ENCODE data around the gene RHBDL3.
A peak's percentile ranks its signal among the peaks of the same experiment; 100 is the strongest.
"Not testable (repeated sequence)": the region's sequence is repeated elsewhere in the genome, so short reads cannot be mapped to it uniquely, and the experiment has no call there.

The RHBDL3 gene, protein sequence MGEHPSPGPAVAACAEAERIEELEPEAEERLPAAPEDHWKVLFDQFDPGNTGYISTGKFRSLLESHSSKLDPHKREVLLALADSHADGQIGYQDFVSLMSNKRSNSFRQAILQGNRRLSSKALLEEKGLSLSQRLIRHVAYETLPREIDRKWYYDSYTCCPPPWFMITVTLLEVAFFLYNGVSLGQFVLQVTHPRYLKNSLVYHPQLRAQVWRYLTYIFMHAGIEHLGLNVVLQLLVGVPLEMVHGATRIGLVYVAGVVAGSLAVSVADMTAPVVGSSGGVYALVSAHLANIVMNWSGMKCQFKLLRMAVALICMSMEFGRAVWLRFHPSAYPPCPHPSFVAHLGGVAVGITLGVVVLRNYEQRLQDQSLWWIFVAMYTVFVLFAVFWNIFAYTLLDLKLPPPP

DNA sequence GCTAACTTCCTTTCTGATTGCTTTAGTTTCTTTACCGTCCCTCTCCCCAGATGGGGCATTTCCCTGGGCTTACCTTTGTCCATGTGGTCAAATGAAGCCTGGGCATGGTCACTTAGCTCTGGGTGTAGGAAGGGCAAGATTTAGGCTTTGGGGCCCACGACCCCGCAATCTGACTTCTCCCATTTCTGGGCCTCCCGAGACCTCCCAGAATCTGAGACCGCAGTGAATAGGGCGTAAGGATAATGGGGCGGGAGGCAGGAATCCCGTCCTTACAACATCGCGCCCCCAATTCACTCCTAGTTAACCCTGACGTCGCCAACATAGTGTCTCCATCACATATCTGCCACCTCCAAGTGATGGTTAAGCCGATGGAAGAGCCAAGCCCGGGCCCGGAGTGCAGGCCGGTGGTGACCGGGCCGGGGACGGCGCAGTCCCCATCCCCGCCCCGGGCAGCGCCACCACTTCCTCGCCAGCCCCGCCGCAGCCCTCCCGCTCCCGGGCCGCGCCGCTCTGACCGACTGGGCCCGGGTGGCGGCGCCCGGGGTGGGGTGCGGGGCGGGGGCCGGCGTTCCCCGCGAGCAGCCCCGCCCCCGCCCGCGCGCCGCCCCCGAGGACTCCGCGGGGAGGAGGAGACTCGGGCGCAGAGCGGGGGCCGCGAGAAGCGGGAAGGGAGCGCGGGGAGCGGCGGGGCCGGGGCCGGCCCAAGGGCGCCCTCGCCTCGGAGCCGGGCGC, at the start of gene RHBDL3:
Gene RHBDL3 (plus strand): TSS at position 641 of the 732 bp plus-strand sequence. CDS start 358 bp downstream, outside the sequence.
- DNase-seq (ENCODE audit: low read depth in 2 of 2): no peak

DNA sequence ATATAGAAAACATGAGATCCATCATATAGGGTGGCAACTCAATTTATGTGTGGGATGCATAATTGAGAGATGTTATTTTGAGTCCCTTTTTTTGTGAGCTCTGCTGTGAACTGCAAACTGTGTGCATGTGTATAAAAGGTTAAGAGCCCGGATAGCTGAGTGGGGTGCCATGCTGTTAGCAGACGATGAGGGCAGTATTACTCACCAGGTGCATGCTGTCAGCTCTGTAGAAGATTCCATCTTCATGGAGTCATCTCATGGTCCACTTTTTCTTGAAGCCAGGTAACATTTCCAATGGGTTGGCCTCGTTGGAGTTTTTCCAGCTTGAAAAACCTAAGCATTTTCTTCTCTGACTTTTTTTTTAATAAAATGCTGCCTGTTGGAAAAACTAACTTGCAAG, 43.0 kb upstream of the RHBDL3 start:
- DNase-seq (ENCODE audit: low read depth in 2 of 2): no peak

- DNase-seq (ENCODE audit: low read depth in 2 of 2): no peak
These were observed 41.9 kb upstream of the RHBDL3 start for GRCh38 chr17:32223703-32224102.

DNA sequence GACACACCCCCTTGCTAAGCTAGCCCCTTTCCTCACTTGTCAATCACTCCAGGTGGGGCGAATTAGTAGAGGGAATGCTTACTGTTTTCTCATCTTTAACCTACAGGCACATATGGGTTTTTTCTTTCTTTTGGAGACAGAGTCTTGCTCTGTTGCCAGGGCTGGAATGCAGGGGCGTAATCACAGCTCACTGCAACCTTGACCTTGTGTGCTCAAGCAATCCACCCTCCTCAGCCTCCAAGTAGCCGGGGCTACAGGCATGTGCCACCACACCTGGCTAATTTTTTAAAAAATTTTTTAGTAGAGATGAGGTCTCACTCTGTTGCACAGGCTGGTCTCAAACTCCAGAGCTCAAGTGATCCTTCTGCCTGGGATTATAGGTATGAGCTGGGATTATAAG, 38.7 kb upstream of the RHBDL3 start:
- DNase-seq (ENCODE audit: low read depth in 2 of 2): no peak

DNA sequence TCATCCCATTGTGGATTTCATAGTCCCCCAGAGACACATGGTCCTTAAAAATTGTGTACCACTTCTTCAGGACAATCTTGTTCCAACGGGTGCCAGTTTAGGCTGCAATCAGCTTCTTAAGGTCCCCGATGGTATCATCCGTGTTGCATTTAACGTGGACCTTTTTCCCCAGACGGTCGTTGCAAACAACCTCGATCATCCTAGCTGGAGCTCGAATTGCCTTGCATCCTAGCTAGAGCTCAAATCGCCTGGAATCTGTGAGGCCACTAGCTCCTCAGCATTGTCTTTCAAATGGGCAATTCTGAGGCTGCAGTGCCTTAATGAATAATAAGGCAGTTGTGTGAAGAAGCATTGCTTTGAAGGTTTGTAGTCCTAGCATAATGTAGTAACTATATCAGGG, 37.7 kb upstream of the RHBDL3 start:
- no peak for DNase-seq (ENCODE audit: low read depth in 2 of 2)

DNA sequence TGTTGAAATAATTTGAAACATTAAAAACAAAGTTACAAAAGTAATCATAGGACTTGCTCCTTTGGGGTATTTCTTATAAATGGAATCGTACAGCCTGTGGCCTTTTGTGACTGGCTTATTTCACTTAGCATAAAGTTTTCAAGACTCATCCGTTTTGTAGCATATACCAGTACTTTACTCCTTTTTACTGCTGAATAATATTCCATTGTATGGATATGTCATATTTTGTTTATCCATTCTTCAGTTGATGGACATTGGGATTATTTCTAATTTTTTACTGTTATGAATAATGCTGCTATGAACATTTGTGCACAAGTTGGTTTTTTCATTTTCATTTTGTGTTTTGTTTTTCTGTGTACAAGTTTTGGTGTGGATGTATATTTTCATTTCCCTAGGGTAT, 30.0 kb upstream of the RHBDL3 start:
- no peak for DNase-seq (ENCODE audit: low read depth in 2 of 2)

DNA sequence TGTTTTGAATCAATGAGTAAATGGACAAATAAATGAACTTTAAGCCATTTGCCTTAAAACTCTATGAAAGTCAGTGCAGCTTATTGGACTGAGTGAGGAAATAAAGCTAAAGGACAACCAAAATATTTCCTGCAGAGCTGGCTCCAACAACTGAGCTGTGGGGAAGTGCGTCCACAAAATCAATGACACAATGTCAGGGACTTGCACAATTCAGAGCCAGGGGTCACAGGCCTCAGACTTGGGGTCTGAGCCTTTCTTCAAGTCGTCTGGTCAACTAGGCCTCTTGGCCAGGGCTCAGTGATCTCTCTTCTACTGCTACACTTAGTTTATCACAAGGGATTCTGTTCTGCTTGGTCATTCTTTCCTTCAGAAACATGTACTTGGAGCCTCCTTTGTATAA, 26.2 kb upstream of the RHBDL3 start:
- no peak for DNase-seq (ENCODE audit: low read depth in 2 of 2)

DNA sequence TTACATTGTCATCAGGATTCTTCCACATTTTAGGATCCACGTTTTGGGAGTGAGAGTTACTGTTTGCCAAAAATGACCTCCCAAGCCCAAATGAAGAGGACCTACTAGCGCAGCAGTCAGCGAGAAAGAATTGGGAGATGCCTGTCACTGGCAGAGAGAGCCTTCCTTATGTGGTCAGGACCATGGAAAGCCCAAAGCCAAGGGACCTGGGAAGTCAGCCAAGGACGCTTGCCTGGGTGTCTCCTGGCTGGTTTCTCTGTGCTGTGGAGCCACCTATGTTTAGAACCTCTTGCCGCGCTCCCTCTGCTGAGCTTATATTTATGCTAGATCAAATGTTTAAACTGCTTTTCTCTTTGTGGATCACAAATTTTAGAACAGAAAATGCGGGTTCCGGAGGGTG, 24.9 kb upstream of the RHBDL3 start:
- DNase-seq (ENCODE audit: low read depth in 2 of 2): no peak

GRCh38 chr17:32241640-32242039, 24.0 kb upstream of the RHBDL3 start:
- DNase-seq (ENCODE audit: low read depth in 2 of 2): no peak

GRCh38 chr17:32249475-32249874, 16.2 kb upstream of the RHBDL3 start:
- DNase-seq (ENCODE audit: low read depth in 2 of 2): no peak

GRCh38 chr17:32253117-32253611, 12.5 kb upstream of the RHBDL3 start:
- DNase-seq (ENCODE audit: low read depth in 2 of 2): peak; percentile 25 to 39

GRCh38 chr17:32256012-32256700, 9.5 kb upstream of the RHBDL3 start:
- DNase-seq (ENCODE audit: low read depth in 2 of 2): no peak

- no peak for DNase-seq (ENCODE audit: low read depth in 2 of 2)
These were observed 9.0 kb upstream of the RHBDL3 start for GRCh38 chr17:32256701-32257019.

DNA sequence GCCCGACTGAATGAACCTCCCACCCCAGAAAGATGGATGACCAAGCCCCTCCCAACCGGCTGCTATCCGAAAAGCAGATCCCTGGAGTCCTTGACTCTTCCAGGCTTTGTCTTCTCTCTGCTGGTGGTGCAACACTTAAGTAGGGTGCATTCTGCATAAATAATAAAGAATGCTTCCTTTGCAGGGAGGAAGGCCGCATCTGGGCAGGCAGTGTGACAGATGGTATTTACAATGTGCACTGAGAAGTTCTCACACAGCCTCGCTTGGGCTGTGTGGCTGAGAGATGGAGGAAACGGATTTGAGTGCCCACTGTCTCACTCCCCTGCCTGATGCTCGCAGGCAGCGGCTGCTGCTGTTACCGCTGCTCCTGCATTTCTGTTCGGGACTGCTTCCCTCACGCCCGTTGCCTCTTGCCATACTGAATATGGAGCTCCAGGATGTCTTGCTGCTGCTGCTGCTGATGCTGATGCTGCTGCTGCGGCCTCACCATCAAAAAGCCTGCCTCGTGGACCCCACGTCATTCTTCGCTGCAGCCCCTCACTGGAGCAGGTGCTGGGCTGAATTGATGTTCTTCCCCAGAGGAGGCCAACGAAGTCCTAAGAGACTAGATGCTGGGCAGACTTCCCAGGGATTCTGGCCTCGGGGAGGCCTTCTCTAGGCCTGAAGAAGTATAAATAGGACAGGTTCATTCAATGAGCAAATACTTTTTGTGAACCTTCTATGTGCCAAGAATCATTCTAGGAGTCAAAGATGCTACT, 7.1 kb upstream of the RHBDL3 start:
- no peak for DNase-seq (ENCODE audit: low read depth in 2 of 2)

GRCh38 chr17:32259586-32259985, 6.0 kb upstream of the RHBDL3 start:
- no peak for DNase-seq (ENCODE audit: low read depth in 2 of 2)

- DNase-seq (ENCODE audit: low read depth in 2 of 2): no peak
These were observed 4.3 kb upstream of the RHBDL3 start for GRCh38 chr17:32261417-32261736.

DNA sequence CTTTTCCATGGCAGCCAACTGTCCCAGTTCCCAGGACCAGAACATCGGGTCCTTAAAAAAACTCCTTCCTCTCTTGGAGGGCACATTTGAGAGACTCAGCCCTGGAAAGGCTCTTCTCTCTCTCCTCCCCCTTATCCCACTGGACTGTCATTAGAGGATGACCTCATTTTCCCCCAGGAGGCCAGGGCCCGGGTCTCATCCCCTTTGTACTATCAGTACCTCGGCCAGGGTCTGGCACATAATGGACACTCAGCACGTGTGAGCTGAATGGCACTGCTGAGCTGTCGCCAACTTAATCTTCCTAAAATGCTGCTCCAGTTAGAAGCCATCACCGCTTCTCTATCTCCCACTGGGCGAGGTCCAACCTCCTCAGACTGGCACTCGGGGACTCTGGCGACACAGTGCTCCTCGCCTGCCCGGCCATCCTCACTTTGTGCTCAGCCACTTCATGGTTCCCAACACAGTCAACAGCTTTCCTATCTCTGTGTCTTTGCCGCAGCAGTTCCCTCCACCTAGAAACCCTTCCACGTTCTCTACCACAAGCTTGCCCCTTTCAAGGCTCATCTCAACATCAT, 3.6 kb upstream of the RHBDL3 start:
- no peak for DNase-seq (ENCODE audit: low read depth in 2 of 2)

DNA sequence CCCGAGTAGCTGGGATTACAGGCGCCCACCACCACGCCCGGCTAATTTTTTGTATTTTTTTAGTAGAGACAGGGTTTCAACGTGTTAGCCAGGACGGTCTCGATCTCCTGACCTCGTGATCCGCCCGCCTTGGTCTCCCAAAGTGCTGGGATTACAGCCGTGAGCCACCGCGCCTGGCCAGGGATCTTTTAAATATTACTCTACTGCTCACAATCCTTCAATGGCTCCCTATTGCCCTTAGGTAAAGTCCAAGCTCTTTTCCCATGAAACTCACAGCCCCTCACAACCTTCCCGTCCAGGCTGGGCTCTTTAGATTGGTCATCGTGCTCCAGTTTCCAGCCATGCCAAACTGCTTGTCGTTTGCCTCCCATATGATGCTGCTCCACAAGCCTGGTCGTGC, 2.1 kb upstream of the RHBDL3 start:
- DNase-seq (ENCODE audit: low read depth in 2 of 2): not testable (repeated sequence)

- DNase-seq (ENCODE audit: low read depth in 2 of 2): no peak
These were observed 1.4 kb upstream of the RHBDL3 start for GRCh38 chr17:32264140-32264799.

- DNase-seq (ENCODE audit: low read depth in 2 of 2): no peak
These were observed 825 bp upstream of the RHBDL3 start for GRCh38 chr17:32264823-32265191.

DNA sequence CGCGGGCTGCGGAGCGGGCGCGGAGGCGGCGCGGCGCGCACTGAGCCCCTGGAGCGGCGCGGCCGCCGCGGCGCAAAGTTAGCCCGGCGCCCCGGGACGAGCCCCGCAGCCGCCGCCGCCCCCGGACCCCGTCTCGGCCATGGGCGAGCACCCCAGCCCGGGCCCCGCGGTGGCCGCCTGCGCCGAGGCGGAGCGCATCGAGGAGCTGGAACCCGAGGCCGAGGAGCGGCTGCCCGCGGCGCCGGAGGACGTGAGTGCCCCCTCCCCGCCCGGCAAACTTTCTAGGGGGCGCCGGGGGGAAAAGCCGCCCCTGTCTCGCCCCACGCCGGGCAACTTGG, 388 bp downstream of the RHBDL3 start:
- DNase-seq (ENCODE audit: low read depth in 2 of 2): no peak

Data from activated CD8-positive, alpha-beta memory T cell treated with anti-CD3 and anti-CD28 coated beads for 4 hours (primary cell).